ENCODE measurements around the gene CNTN5. TPM values are rescaled to one million over a fixed set of nuclear protein-coding genes. Genes with fewer than 3 reads are reported as not detected.
A peak's percentile ranks its signal among the peaks of the same experiment; 100 is the strongest.

Gene CNTN5
- polyA plus RNA-seq (2012; ENCODE audit: insufficient read depth, insufficient read length, low read depth), result 2.0 TPM

- no peaks in the 10 kb centered on the region for H3K9me3 ChIP-seq
- DNase-seq, result peak; percentile 83
- H3K27me3 ChIP-seq, result peaks cover 18% of the 10 kb centered on the region
- H3K4me1 ChIP-seq, result no peaks in the 10 kb centered on the region; the same call in 1 of the 2 replicates
- peak; percentile 28 for TF ChIP-seq CTCF (IDR thresholded peaks at IDR 0.05; ENCODE audit: low read depth, low read length)
- peak within 1 kb of the TSS; percentile 57 for H3K4me3 ChIP-seq (ENCODE audit: low read depth, low read length)
- no peaks in the 10 kb centered on the region for H3K36me3 ChIP-seq
Observed at GRCh38 chr11:99020352-99021225, at the start of gene CNTN5. TSS of gene CNTN5 (plus strand) at chr11:99020949.

- no peak for DNase-seq
- Histone ChIP-seq H3K4me3 (ENCODE audit: low read depth, low read length) (no peak overlapping the region), H3K27me3 (no peaks in the 10 kb centered on the region), H3K4me1 (no peaks in the 10 kb centered on the region), H3K36me3 (no peaks in the 10 kb centered on the region), H3K9me3 (no peaks in the 10 kb centered on the region)
- no peak for TF ChIP-seq CTCF (IDR thresholded peaks at IDR 0.05; ENCODE audit: low read depth, low read length)
Observed at GRCh38 chr11:98979205-98979604, 41.5 kb upstream of the CNTN5 start.

GRCh38 chr11:99015634-99016454, 4.9 kb upstream of the CNTN5 start:
- Histone ChIP-seq H3K36me3 (no peaks in the 10 kb centered on the region), H3K27me3 (no peaks in the 10 kb centered on the region), H3K9me3 (no peaks in the 10 kb centered on the region), H3K4me3 (ENCODE audit: low read depth, low read length) (no peak overlapping the region), H3K4me1 (no peaks in the 10 kb centered on the region; the same call in 1 of the 2 replicates)
- TF ChIP-seq CTCF (IDR thresholded peaks at IDR 0.05; ENCODE audit: low read depth, low read length), result peak; percentile 95
- peak; percentile 14 for DNase-seq

GRCh38 chr11:99019696-99020095, 1.1 kb upstream of the CNTN5 start:
- peak overlapping the region; percentile 57 for H3K4me3 ChIP-seq (ENCODE audit: low read depth, low read length)
- H3K36me3 ChIP-seq, result no peaks in the 10 kb centered on the region
- DNase-seq, result peak; percentile 19
- H3K27me3 ChIP-seq, result peaks cover 18% of the 10 kb centered on the region
- no peaks in the 10 kb centered on the region; the same call in 1 of the 2 replicates for H3K4me1 ChIP-seq
- no peaks in the 10 kb centered on the region for H3K9me3 ChIP-seq
- no peak for TF ChIP-seq CTCF (IDR thresholded peaks at IDR 0.05; ENCODE audit: low read depth, low read length)

- Histone ChIP-seq H3K4me1 (no peaks in the 10 kb centered on the region), H3K4me3 (ENCODE audit: low read depth, low read length) (no peak overlapping the region), H3K27me3 (no peaks in the 10 kb centered on the region), H3K36me3 (no peaks in the 10 kb centered on the region), H3K9me3 (no peaks in the 10 kb centered on the region)
- no peak for DNase-seq
- no peak for TF ChIP-seq CTCF (IDR thresholded peaks at IDR 0.05; ENCODE audit: low read depth, low read length)
Observed at GRCh38 chr11:99037057-99037456, 16.3 kb downstream of the CNTN5 start.

Data from BE2C (cell line).